Fibroblast of lung (primary cell): ENCODE measurements around the gene VSTM5. TPM values are rescaled to one million over a fixed set of nuclear protein-coding genes. Genes with fewer than 3 reads are reported as not detected.
A peak's percentile ranks its signal among the peaks of the same experiment; 100 is the strongest.

ENCODE experiments used
- DNase-seq, 2 donors: peaks; one replicate each; pipeline versions ENCODE4 v3.0.0 to v3.0.0-alpha.2; 2010; ENCODE audit warnings: low read depth in 2 of 2
- H2AFZ ChIP-seq: 2 replicates; pipeline ENCODE4 v1.5.1; 2012; ENCODE audit warnings: low read length, control low read depth, inconsistent platforms
- H3K27ac ChIP-seq: 2 replicates; pipeline ENCODE4 v1.5.1; 2011; ENCODE audit warnings: low read length, control low read depth; ENCODE audit not compliant: insufficient read depth
- H3K27me3 ChIP-seq: 2 replicates; pipeline ENCODE4 v1.5.1; 2011; ENCODE audit warnings: mild to moderate bottlenecking, low read length; ENCODE audit not compliant: control insufficient read depth, insufficient read depth
- H3K36me3 ChIP-seq: 2 replicates; pipeline ENCODE4 v1.5.1; 2011; ENCODE audit warnings: low read length; ENCODE audit not compliant: control insufficient read depth, insufficient read depth
- H3K4me1 ChIP-seq: 2 replicates; pipeline ENCODE4 v1.5.1; 2011; ENCODE audit warnings: low read length; ENCODE audit not compliant: control insufficient read depth, insufficient read depth; ENCODE audit errors: extremely low read depth
- H3K4me2 ChIP-seq: 2 replicates; pipeline ENCODE4 v1.5.1; 2011; ENCODE audit warnings: low read length, control low read depth; ENCODE audit not compliant: insufficient read depth; ENCODE audit errors: extremely low read depth
- H3K4me3 ChIP-seq, 4 experiments: fragments of 200-600 bp in 1 of 4; sonication (generic) in 1 of 4; replicated peaks in 1 of 4; 2 replicates each; pipeline ENCODE4 v1.5.1; 2011 to 2016; ENCODE audit warnings: low read length in 4 of 4, low read depth in 3 of 4, mild to moderate bottlenecking in 3 of 4, control low read depth in 2 of 4, inconsistent platforms in 1 of 4, mixed read lengths in 1 of 4; ENCODE audit not compliant: insufficient read depth in 1 of 4; ENCODE audit errors: control extremely low read depth in 1 of 4
- H3K79me2 ChIP-seq: 2 replicates; pipeline ENCODE4 v1.5.1; 2012; ENCODE audit warnings: mild to moderate bottlenecking, low read length, inconsistent platforms; ENCODE audit not compliant: control insufficient read depth, insufficient read depth
- H3K9ac ChIP-seq: 2 replicates; pipeline ENCODE4 v1.5.1; 2011; ENCODE audit warnings: mild to moderate bottlenecking, low read length, control low read depth; ENCODE audit not compliant: insufficient read depth
- H3K9me3 ChIP-seq: 2 replicates; pipeline ENCODE4 v1.5.1; 2012; ENCODE audit warnings: low read depth, low read length; ENCODE audit not compliant: control insufficient read depth, insufficient read depth
- H4K20me1 ChIP-seq: 2 replicates; pipeline ENCODE4 v1.5.1; 2011; ENCODE audit warnings: low read length; ENCODE audit not compliant: control insufficient read depth, insufficient read depth; ENCODE audit errors: extremely low read depth
- CTCF ChIP-seq, 2 donors: IDR thresholded peaks in 1 of 2; conservative IDR thresholded peaks in 1 of 2; 1 replicate in 1 of 2; 2 replicates in 1 of 2; pipeline ENCODE4 v1.5.1; 2011 to 2012; ENCODE audit warnings: low read length in 2 of 2, control low read depth in 1 of 2, inconsistent platforms in 1 of 2, low read depth in 1 of 2, mild to moderate bottlenecking in 1 of 2
- EZH2 ChIP-seq: IDR thresholded peaks from 2 replicates; pipeline ENCODE4 v1.5.1; 2012; ENCODE audit warnings: low read length, control low read depth, mild to moderate bottlenecking; ENCODE audit errors: missing control alignments
- polyA plus RNA-seq, 2 donors: library from polyadenylated mRNA; depleted of rRNA in 1 of 2; stranded (reverse) in 1 of 2; unstranded in 1 of 2; fragments of >200 nt; gene quantifications; 2 replicates each; pipeline ENCODE4 v1.2.1, GENCODE V29; 2011 to 2012; ENCODE audit warnings: missing spikeins in 1 of 2
- total RNA-seq: library from RNA; depleted of rRNA; stranded (reverse); fragments of >200 nt; gene quantifications from 2 replicates; pipeline ENCODE4 v1.2.1, GENCODE V29; 2014

VSTM5 gene
- total and polyA plus RNA-seq, 2 donors (not counting 1 experiment from before 2014, with no cell fraction given) = 0.50 to 1.4 TPM

- no peak overlapping the region for H3K4me3 ChIP-seq
- H3K79me2 ChIP-seq = no peaks in the 10 kb centered on the region
- H3K27ac ChIP-seq = no peak overlapping the region
- no peak overlapping the region for H2AFZ ChIP-seq
- DNase-seq = no peak
- TF ChIP-seq EZH2 = no peak
- TF ChIP-seq CTCF (conservative IDR thresholded peaks at IDR 0.05 in 1 of 2, IDR thresholded peaks at IDR 0.05 in 1 of 2; ENCODE audit: low read depth in 1 of 2, low read length in 2 of 2) = no peak
- H3K4me1 ChIP-seq = no peaks in the 10 kb centered on the region
- no peaks in the 10 kb centered on the region for H3K36me3 ChIP-seq
- no peaks in the 10 kb centered on the region for H3K9me3 ChIP-seq
- H3K4me2 ChIP-seq = no peak overlapping the region
- H4K20me1 ChIP-seq = no peaks in the 10 kb centered on the region
- H3K9ac ChIP-seq = no peak overlapping the region
- H3K27me3 ChIP-seq = no peaks in the 10 kb centered on the region
These were observed 1.8 kb upstream of the VSTM5 start for GRCh38 chr11:93852242-93852641.

GRCh38 chr11:93849751-93850593 lies 446 bp downstream of the VSTM5 start:
- peak overlapping the region; percentile 67 for H3K4me2 ChIP-seq

GRCh38 chr11:93849201-93849600 lies 1.2 kb downstream of the VSTM5 start:
- TF ChIP-seq EZH2 (no peak), CTCF (conservative IDR thresholded peaks at IDR 0.05 in 1 of 2, IDR thresholded peaks at IDR 0.05 in 1 of 2; ENCODE audit: low read depth in 1 of 2, low read length in 2 of 2) (no peak)
- Histone ChIP-seq H3K79me2 (no peaks in the 10 kb centered on the region), H3K36me3 (no peaks in the 10 kb centered on the region), H2AFZ (no peak overlapping the region), H3K27me3 (no peaks in the 10 kb centered on the region), H3K4me2 (no peak overlapping the region), H3K9me3 (no peaks in the 10 kb centered on the region), H4K20me1 (no peaks in the 10 kb centered on the region), H3K9ac (no peak overlapping the region), H3K4me3 (no peak overlapping the region), H3K4me1 (peaks cover 2% of the 10 kb centered on the region), H3K27ac (no peak overlapping the region)
- DNase-seq = no peak

More at GRCh38 chr11:93849751-93850593, 446 bp downstream of the VSTM5 start:
- no peak overlapping the region for H3K27ac ChIP-seq
- H3K9ac ChIP-seq = peak overlapping the region; percentile 42
- no peaks in the 10 kb centered on the region for H3K27me3 ChIP-seq
- H3K36me3 ChIP-seq = no peaks in the 10 kb centered on the region
- H2AFZ ChIP-seq = peak overlapping the region; percentile 73
- no peak for TF ChIP-seq CTCF (conservative IDR thresholded peaks at IDR 0.05 in 1 of 2, IDR thresholded peaks at IDR 0.05 in 1 of 2; ENCODE audit: low read depth in 1 of 2, low read length in 2 of 2)
- no peak for TF ChIP-seq EZH2
- peak; percentile 28 to 50 for DNase-seq
- no peaks in the 10 kb centered on the region for H3K79me2 ChIP-seq
- no peaks in the 10 kb centered on the region for H4K20me1 ChIP-seq
- H3K4me3 ChIP-seq = peak overlapping the region; percentile 6 to 49 (median 34)
- H3K4me1 ChIP-seq = peaks cover 2% of the 10 kb centered on the region
- H3K9me3 ChIP-seq = no peaks in the 10 kb centered on the region
